Upper lobe of left lung (tissue), 6 donors: ENCODE data around the gene MRPL22. TPM values are rescaled to one million over a fixed set of nuclear protein-coding genes. Genes with fewer than 3 reads are reported as not detected.
"Not testable (repeated sequence)": the region's sequence is repeated elsewhere in the genome, so short reads cannot be mapped to it uniquely, and the experiment has no call there.

ENCODE experiments used
- ATAC-seq, 2 donors: fragments of 200-7000 bp; cut with Tn5 transposase; one replicate each; pipeline ENCODE4 v1.9.1; 2022; ENCODE audit warnings: mild to moderate bottlenecking in 2 of 2, moderate library complexity in 2 of 2; ENCODE audit not compliant: low FRiP score in 2 of 2
- DNase-seq, 2 donors: peaks; one replicate each; pipeline ENCODE4 v3.0.0-alpha.2; 2019 to 2020
- H3K27ac ChIP-seq, 4 donors: fragments of 200-600 bp; sonication (generic); one replicate each; pipeline ENCODE4 v1.5.1; 2016 to 2019
- H3K27me3 ChIP-seq, 4 donors: fragments of 200-600 bp; sonication (generic); one replicate each; pipeline ENCODE4 v1.5.1; 2017 to 2019
- H3K36me3 ChIP-seq, 4 donors: fragments of 200-600 bp; sonication (generic); one replicate each; pipeline ENCODE4 v1.5.1; 2016 to 2019
- H3K4me1 ChIP-seq, 4 donors: fragments of 200-600 bp; sonication (generic); one replicate each; pipeline ENCODE4 v1.5.1; 2018 to 2019
- H3K4me3 ChIP-seq, 4 donors: fragments of 200-600 bp; sonication (generic); one replicate each; pipeline ENCODE4 v1.5.1; 2017 to 2019; ENCODE audit warnings: mild to moderate bottlenecking in 2 of 4, moderate library complexity in 1 of 4
- H3K9me3 ChIP-seq, 4 donors: fragments of 200-600 bp; sonication (generic); one replicate each; pipeline ENCODE4 v1.5.1; 2018 to 2019
- CTCF ChIP-seq, 6 experiments: fragments of 450-650 bp in 4 of 6; fragments of 200-600 bp in 2 of 6; sonication (generic) in 2 of 6; IDR thresholded peaks; one replicate each; pipeline ENCODE4 v1.5.1; 2016 to 2019; ENCODE audit warnings: antibody characterized with exemption in 6 of 6
- EP300 ChIP-seq, 4 donors: sonication (generic); formaldehyde crosslinking; IDR thresholded peaks; one replicate each; pipeline ENCODE4 v1.5.1; 2017; ENCODE audit warnings: antibody characterized with exemption in 4 of 4, control low read depth in 2 of 4
- POLR2A ChIP-seq, 4 donors: fragments of 450-650 bp; IDR thresholded peaks; one replicate each; pipeline ENCODE4 v1.5.1; 2016 to 2017; ENCODE audit warnings: antibody characterized with exemption in 4 of 4, mild to moderate bottlenecking in 2 of 4
- POLR2AphosphoS5 ChIP-seq, 2 donors: sonication (generic); formaldehyde crosslinking; IDR thresholded peaks; one replicate each; pipeline ENCODE4 v1.5.1; 2017; ENCODE audit warnings: antibody characterized with exemption in 2 of 2
- WGBS, 2 donors: methylation state at CpG; one replicate each; pipeline ENCODE4 v1.1.5; 2017 to 2018; 5-methylcytosine and 5-hydroxymethylcytosine counted together
- total RNA-seq, 6 donors: library from RNA; depleted of rRNA in 4 of 6; stranded (reverse); fragments of >200 nt in 4 of 6; gene quantifications; one replicate each; pipeline versions ENCODE4 v1.1.0 to v1.2.1, GENCODE V29; 2016 to 2021
- donor health status: DM: no; HTN: no; CAD: no; lungs with moderate emphysema.
- donor health status: DM: no; HTN: yes; CAD: no; lungs with severe emphysema.

The MRPL22 gene
- total RNA-seq, 6 donors from 2014 or later, result 7.3 to 34.0 (median 30.3) TPM

- no peaks in the 10 kb centered on the region for H3K36me3 ChIP-seq
These were observed 56.9 kb downstream of the MRPL22 start for GRCh38 chr5:154997746-154998145.

GRCh38 chr5:154999865-155000264 is 59.0 kb downstream of the MRPL22 start:
- H3K9me3 ChIP-seq, result no peaks in the 10 kb centered on the region
- TF ChIP-seq CTCF (IDR thresholded peaks at IDR 0.05) (no peak), POLR2AphosphoS5 (IDR thresholded peaks at IDR 0.05) (no peak), POLR2A (IDR thresholded peaks at IDR 0.05) (no peak), EP300 (IDR thresholded peaks at IDR 0.05) (no peak)
- ATAC-seq (no peak), DNase-seq (no peak)
- no peak overlapping the region for H3K27ac ChIP-seq
- H3K36me3 ChIP-seq, result no peaks in the 10 kb centered on the region
- H3K4me1 ChIP-seq, result peaks cover 0 to 6% (median 0%) of the 10 kb centered on the region in 4 donors
- no peaks in the 10 kb centered on the region for H3K27me3 ChIP-seq
- no peak overlapping the region for H3K4me3 ChIP-seq
- WGBS, 2 donors, result 82 to 84% methylated on average over 5 of the region's 5 CpGs

More at GRCh38 chr5:154997746-154998145, 56.9 kb downstream of the MRPL22 start:
- Histone ChIP-seq H3K4me3 (no peak overlapping the region), H3K4me1 (peaks cover 0 to 6% (median 0%) of the 10 kb centered on the region in 4 donors), H3K9me3 (no peaks in the 10 kb centered on the region), H3K27ac (no peak overlapping the region), H3K27me3 (no peaks in the 10 kb centered on the region)
- 35 to 67% methylated on average over 5 of the region's 5 CpGs for WGBS, 2 donors
- DNase-seq, result no peak
- no peak for ATAC-seq
- TF ChIP-seq POLR2A (IDR thresholded peaks at IDR 0.05) (no peak), EP300 (IDR thresholded peaks at IDR 0.05) (peak in 1 of 4 donors; percentile 28)

- Histone ChIP-seq H3K36me3 (no peaks in the 10 kb centered on the region), H3K4me1 (peaks cover 0 to 6% (median 0%) of the 10 kb centered on the region in 4 donors), H3K27ac (no peak overlapping the region), H3K27me3 (no peaks in the 10 kb centered on the region), H3K9me3 (no peaks in the 10 kb centered on the region), H3K4me3 (no peak overlapping the region)
- ATAC-seq (no peak), DNase-seq (no peak)
- no peak for TF ChIP-seq EP300 (IDR thresholded peaks at IDR 0.05)
- no peak for TF ChIP-seq CTCF (IDR thresholded peaks at IDR 0.05)
- TF ChIP-seq POLR2AphosphoS5 (IDR thresholded peaks at IDR 0.05), result no peak
- no peak for TF ChIP-seq POLR2A (IDR thresholded peaks at IDR 0.05)
- WGBS, 2 donors, result 91 to 93% methylated on average over 4 of the region's 4 CpGs
These were observed 60.6 kb downstream of the MRPL22 start for GRCh38 chr5:155001523-155001922.

GRCh38 chr5:155002722-155003121 is 61.8 kb downstream of the MRPL22 start:
- 88% methylated on average over 4 of the region's 4 CpGs for WGBS, 2 donors
- DNase-seq, H3K4me1 ChIP-seq, ATAC-seq, H3K36me3 ChIP-seq, H3K27me3 ChIP-seq, H3K4me3 ChIP-seq, H3K9me3 ChIP-seq, H3K27ac ChIP-seq: not testable (repeated sequence)

- Histone ChIP-seq H3K9me3 (no peaks in the 10 kb centered on the region), H3K4me3 (no peak overlapping the region), H3K27ac (no peak overlapping the region), H3K4me1 (no peaks in the 10 kb centered on the region), H3K36me3 (no peaks in the 10 kb centered on the region), H3K27me3 (no peaks in the 10 kb centered on the region)
- TF ChIP-seq POLR2A (IDR thresholded peaks at IDR 0.05) (no peak), EP300 (IDR thresholded peaks at IDR 0.05) (no peak), CTCF (IDR thresholded peaks at IDR 0.05) (peak in 5 of 6 experiments; percentile 26 to 54 (median 41))
- peak in 1 of 2 donors; percentile 34 for DNase-seq
- WGBS, 2 donors, result 74 to 86% methylated on average over 5 to 11 of the region's 11 CpGs
- ATAC-seq, result peak in 1 of 2 donors; percentile 61
These were observed 63.4 kb downstream of the MRPL22 start for GRCh38 chr5:155004138-155004744.

- not testable (repeated sequence) for H3K4me1 ChIP-seq, H3K27ac ChIP-seq, ATAC-seq, DNase-seq, H3K4me3 ChIP-seq, H3K36me3 ChIP-seq, H3K27me3 ChIP-seq, H3K9me3 ChIP-seq
- 100% methylated on average over 1 of the region's 1 CpG for WGBS, 2 donors
These were observed 65.4 kb downstream of the MRPL22 start for GRCh38 chr5:155006265-155006664.
